GM12875 (cell line): ENCODE measurements around the gene NCS1.

Source experiments
- H3K4me3 ChIP-seq: one replicate; pipeline ENCODE4 v1.5.1; 2011; ENCODE audit warnings: low read depth, low read length, control low read depth
- TF ChIP-seq, protein P1 (sequence below): IDR thresholded peaks from 2 replicates; pipeline ENCODE4 v1.5.1; 2011; ENCODE audit warnings: low read depth, mild to moderate bottlenecking, control low read depth, inconsistent platforms, low read length, moderate library complexity, borderline replicate concordance; ENCODE audit not compliant: insufficient read depth

The NCS1 gene

DNA sequence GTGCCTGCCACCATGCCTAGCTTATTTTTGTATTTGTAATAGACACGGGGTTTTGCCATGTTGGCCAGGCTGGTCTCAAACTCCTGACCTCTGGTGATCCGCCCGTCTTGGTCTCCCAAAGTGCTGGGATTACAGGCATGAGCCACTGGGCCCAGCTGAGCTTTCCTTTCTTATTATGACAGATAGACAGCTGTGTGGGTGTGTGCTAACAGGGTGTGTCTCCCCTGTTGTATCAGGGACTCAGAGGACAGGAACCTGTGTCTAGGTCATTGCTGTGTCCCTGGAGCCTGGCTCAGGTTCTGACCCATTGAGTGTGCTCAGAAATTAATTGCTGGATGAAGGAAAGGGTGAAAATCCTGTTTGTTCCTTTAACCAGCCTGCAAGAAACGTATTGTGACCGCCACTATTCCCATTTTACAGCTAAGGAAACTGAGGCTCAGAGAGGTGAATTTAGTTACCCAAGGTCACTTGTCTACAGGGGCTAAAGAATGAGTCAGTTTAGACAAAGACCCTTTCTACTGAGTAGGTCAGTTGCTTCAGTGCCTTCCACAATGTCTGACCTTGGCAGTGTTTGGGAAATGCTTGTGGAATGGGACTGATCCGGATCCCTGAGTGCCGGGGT, 16.8 kb downstream of the NCS1 start:
- no peak overlapping the region for H3K4me3 ChIP-seq
- TF ChIP-seq, protein P1, sequence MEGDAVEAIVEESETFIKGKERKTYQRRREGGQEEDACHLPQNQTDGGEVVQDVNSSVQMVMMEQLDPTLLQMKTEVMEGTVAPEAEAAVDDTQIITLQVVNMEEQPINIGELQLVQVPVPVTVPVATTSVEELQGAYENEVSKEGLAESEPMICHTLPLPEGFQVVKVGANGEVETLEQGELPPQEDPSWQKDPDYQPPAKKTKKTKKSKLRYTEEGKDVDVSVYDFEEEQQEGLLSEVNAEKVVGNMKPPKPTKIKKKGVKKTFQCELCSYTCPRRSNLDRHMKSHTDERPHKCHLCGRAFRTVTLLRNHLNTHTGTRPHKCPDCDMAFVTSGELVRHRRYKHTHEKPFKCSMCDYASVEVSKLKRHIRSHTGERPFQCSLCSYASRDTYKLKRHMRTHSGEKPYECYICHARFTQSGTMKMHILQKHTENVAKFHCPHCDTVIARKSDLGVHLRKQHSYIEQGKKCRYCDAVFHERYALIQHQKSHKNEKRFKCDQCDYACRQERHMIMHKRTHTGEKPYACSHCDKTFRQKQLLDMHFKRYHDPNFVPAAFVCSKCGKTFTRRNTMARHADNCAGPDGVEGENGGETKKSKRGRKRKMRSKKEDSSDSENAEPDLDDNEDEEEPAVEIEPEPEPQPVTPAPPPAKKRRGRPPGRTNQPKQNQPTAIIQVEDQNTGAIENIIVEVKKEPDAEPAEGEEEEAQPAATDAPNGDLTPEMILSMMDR = no peak

GRCh38 chr9:130189840-130190239, 17.6 kb downstream of the NCS1 start:
- no peak overlapping the region for H3K4me3 ChIP-seq
- TF ChIP-seq, protein P1 = no peak

DNA sequence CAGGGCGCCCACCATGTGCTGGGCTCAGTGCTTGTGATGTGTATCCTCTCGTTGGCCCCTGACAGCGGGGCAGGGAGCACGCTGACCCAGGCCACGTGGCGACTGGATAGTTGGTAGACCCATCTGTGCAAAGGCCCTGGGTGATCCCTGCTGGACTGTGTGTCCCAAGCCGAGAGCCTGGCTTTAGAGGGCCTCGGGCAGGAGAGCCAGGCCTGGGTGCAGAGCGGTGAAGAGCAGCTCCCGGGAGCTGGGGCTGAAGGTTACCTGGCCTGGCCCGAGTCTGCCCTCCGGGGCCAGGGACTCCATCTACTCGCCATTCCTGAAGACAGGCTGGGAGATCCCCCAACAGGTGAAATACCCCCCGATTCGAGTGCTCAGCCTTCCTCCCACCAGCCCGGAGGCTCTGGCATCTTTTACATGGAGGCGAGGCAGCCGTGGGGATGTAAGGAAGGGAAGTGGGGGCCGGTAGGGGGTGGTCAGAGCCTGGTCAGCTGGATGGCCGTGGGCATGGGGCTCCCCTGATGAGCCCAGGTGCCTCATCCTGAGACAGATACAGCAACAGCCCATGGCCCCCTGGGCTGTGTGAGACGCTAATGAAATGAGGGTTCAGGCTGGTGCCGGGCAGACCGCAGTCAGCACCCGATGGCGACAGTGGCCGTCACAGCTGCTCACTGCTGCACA, 19.0 kb downstream of the NCS1 start:
- no peak overlapping the region for H3K4me3 ChIP-seq
- TF ChIP-seq, protein P1 = no peak

- H3K4me3 ChIP-seq = no peak overlapping the region
- TF ChIP-seq, protein P1 = no peak
These were observed 19.5 kb downstream of the NCS1 start for GRCh38 chr9:130191749-130192120.

DNA sequence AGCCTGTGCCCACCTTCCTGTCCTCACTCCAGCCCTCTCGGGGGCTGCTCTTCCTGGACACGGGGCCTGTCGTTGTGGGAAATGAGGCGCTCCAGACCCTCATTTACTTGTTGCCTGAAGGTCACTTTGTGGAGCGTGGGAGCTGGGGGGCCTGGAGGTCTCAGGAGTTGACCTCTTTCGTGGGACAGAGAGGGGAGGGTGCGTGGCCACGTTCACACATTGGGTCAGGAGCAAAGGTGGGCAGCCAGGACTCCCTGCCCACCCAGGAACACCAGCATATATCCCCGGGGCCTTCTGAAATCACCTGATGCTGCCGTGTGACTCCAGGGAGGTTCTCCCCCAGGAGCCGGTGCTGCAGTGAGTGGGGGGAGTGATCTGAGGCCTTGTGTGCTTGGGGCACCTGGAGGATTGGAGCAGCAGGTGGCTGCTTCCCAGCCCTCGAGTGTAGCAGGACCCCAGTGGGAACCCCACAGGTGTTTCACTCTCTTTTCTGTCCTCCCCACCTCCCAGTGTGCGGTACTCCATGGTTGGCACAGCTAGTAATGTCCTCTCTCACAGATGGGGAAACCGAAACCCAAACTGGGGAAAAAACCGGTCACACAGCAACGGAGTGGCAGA, 20.3 kb downstream of the NCS1 start:
- H3K4me3 ChIP-seq = no peak overlapping the region
- TF ChIP-seq, protein P1 = no peak

- no peak overlapping the region for H3K4me3 ChIP-seq
- TF ChIP-seq, protein P1 = no peak
These were observed 20.9 kb downstream of the NCS1 start for GRCh38 chr9:130193103-130193502.

DNA sequence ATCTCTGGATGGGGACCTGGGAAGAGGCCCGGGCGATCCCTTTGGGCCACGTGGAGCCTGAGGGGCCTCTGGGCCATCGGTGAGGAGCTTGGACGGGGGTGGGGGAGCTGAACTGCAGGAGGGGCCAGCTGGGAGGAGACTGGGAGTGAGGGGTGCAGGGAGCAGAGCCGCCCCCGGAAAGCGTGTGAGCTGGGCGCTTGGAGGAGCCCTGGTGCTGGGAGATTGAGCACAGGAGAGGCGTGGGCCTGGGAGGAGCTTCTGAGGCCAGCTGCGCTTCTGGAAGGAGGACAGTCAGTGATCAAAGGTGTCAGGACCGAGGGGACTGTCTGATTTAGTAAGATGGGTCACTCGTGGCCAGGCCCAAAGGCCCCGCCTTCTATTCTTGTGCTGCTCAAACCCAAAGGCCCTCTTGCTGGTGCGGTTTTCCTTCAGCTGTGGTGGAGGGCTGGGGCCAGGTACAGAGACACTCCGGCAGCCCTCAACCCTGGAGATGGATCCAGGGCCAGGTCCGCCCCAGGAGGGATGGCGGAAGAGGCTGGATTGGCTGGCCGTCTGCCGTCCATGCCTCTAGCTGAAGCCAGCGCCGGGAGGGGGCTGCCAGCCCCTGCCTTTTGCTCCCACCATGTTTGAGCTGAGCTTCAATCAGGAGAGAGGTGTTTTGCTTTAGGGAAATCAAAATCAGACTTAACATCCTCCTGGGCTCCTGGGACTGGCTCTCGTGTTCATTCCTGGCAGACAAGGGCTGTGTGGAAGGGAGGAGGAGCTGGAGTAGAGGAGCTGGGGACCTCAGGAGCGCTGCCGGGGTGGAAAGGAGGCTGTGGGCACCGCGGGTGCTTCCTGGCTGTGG, 21.6 kb downstream of the NCS1 start:
- H3K4me3 ChIP-seq = no peak overlapping the region
- TF ChIP-seq, protein P1 = no peak
